ENCODE measurements around the gene TMEM167A.
"Not testable (repeated sequence)": the region's sequence is repeated elsewhere in the genome, so short reads cannot be mapped to it uniquely, and the experiment has no call there.

The TMEM167A gene

DNA sequence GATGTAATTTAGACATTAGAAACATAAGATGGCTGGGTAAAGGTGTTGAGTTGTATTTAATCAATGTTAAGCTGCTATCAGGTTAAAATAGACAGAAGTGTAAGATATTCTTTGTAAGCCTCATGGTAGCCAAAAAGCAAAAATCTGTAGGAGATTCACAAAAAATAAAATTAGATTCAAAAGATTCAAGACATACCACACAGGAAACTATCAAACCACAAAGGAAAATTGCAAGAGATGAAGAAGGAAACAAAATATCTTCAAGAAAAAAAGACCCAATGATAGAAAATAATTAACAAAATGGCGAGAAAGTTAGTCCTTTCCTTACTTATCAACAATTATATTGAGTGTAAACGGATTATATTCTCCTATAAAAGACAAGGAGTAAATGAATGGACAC is 15.4 kb upstream of the TMEM167A start:
- peaks cover 16% of the 10 kb centered on the region for H3K9me3 ChIP-seq (ENCODE audit: control insufficient read depth, low read length)
- H3K4me1 ChIP-seq (ENCODE audit: control insufficient read depth, insufficient read depth, low read length, poor library complexity, severe bottlenecking) = peaks cover 10% of the 10 kb centered on the region
- H3K36me3 ChIP-seq (ENCODE audit: control insufficient read depth, insufficient read depth, low read length) = no peaks in the 10 kb centered on the region
- no peaks in the 10 kb centered on the region for H3K27me3 ChIP-seq (replicated peaks; ENCODE audit: control insufficient read depth, insufficient read depth, low read length, poor library complexity, severe bottlenecking)
- H3K4me3 ChIP-seq (ENCODE audit: insufficient read depth, low read depth, low read length, poor library complexity, severe bottlenecking) = no peak overlapping the region
- no peak for DNase-seq
- H3K27ac ChIP-seq (ENCODE audit: insufficient read depth, low read length, poor library complexity, severe bottlenecking) = no peak overlapping the region

DNA sequence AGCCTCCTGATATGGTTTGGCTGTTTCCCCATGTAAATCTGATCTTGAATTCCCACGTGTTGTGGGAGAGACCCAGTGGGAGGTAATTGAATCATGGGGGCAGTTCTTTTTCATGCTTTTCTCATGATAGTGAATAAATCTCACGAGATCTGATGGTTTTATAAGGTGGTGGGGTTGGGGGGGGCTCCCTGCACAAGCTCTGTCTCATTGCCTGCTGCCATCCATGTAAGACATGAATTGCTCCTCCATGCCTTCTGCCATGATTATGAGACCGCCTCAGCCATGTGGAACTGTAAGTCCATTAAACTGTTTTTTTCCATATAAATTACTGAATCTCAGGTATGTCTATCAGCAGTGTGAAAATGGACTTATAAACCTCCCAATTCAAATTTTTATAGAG is 13.0 kb upstream of the TMEM167A start:
- no peak for DNase-seq
- Histone ChIP-seq H3K4me1 (ENCODE audit: control insufficient read depth, insufficient read depth, low read length, poor library complexity, severe bottlenecking) (peaks cover 10% of the 10 kb centered on the region), H3K9me3 (ENCODE audit: control insufficient read depth, low read length) (peaks cover 16% of the 10 kb centered on the region), H3K27ac (ENCODE audit: insufficient read depth, low read length, poor library complexity, severe bottlenecking) (no peak overlapping the region), H3K4me3 (ENCODE audit: insufficient read depth, low read depth, low read length, poor library complexity, severe bottlenecking) (no peak overlapping the region), H3K36me3 (ENCODE audit: control insufficient read depth, insufficient read depth, low read length) (no peaks in the 10 kb centered on the region), H3K27me3 (replicated peaks; ENCODE audit: control insufficient read depth, insufficient read depth, low read length, poor library complexity, severe bottlenecking) (no peaks in the 10 kb centered on the region)

DNA sequence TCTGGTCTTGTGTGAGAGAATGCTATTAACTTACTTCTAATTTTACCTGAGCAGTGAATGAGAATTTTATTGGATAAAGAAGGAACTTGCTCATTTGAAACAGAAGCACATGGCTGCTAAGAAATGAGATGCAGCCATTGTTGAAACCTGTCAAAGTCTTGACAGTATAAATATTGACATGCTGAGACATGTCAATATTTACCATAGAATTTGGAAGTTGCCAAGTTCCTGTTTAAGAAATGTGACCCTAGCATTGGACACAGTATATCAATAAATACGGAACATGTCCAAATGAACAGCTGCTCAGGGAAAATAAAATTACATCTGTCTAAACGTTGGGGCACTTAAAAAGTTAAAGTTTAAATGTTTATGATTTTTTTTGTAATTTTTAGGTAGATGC is 7.9 kb upstream of the TMEM167A start:
- H3K27ac ChIP-seq (ENCODE audit: insufficient read depth, low read length, poor library complexity, severe bottlenecking) = no peak overlapping the region
- H3K4me3 ChIP-seq (ENCODE audit: insufficient read depth, low read depth, low read length, poor library complexity, severe bottlenecking) = no peak overlapping the region
- DNase-seq = no peak
- no peaks in the 10 kb centered on the region for H3K9me3 ChIP-seq (ENCODE audit: control insufficient read depth, low read length)
- H3K4me1 ChIP-seq (ENCODE audit: control insufficient read depth, insufficient read depth, low read length, poor library complexity, severe bottlenecking) = no peaks in the 10 kb centered on the region
- no peaks in the 10 kb centered on the region for H3K36me3 ChIP-seq (ENCODE audit: control insufficient read depth, insufficient read depth, low read length)
- H3K27me3 ChIP-seq (replicated peaks; ENCODE audit: control insufficient read depth, insufficient read depth, low read length, poor library complexity, severe bottlenecking) = no peaks in the 10 kb centered on the region

DNA sequence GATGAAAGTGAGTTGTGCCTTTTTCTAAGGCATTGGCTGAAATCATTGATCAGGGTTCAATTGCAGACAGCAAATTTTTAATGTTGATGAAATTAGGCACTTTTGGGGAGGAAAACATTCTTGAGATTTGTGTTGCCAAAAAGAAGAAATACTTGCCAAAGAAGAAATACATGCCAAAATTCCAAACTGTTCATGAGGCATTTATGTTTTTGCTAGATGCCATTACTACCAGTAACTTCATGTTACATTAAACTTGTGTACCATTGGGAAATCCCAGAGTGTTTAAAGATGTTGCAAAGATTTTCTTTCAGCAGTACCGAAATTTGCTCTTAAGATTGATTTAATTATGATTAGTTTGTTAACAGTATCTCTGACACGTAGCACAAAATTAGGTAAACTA is 7.1 kb upstream of the TMEM167A start:
- Histone ChIP-seq H3K4me3 (ENCODE audit: insufficient read depth, low read depth, low read length, poor library complexity, severe bottlenecking) (no peak overlapping the region), H3K9me3 (ENCODE audit: control insufficient read depth, low read length) (no peaks in the 10 kb centered on the region), H3K27me3 (replicated peaks; ENCODE audit: control insufficient read depth, insufficient read depth, low read length, poor library complexity, severe bottlenecking) (no peaks in the 10 kb centered on the region), H3K36me3 (ENCODE audit: control insufficient read depth, insufficient read depth, low read length) (no peaks in the 10 kb centered on the region), H3K27ac (ENCODE audit: insufficient read depth, low read length, poor library complexity, severe bottlenecking) (no peak overlapping the region), H3K4me1 (ENCODE audit: control insufficient read depth, insufficient read depth, low read length, poor library complexity, severe bottlenecking) (no peaks in the 10 kb centered on the region)
- DNase-seq = no peak

DNA sequence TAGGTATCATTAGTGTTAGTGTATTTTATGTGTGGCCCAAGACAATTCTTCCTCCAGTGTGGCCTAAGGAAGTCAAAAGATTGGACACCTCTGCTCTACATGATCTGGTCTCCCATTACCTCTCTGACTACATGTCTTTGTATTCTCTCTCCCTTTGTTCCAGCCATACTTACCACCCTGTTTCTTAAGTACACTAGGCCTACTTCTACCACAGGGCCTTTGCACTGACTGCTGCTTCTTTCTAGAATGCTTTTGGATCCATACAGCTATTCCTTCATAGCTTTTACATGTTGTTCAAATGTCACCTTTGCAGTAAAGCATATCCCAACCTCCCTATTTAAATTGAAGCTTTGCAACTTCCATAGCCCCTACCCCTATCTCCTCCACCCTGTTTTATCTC is 5.6 kb upstream of the TMEM167A start:
- no peak for DNase-seq
- Histone ChIP-seq H3K27ac (ENCODE audit: insufficient read depth, low read length, poor library complexity, severe bottlenecking) (no peak overlapping the region), H3K9me3 (ENCODE audit: control insufficient read depth, low read length) (no peaks in the 10 kb centered on the region), H3K4me3 (ENCODE audit: insufficient read depth, low read depth, low read length, poor library complexity, severe bottlenecking) (no peak overlapping the region), H3K36me3 (ENCODE audit: control insufficient read depth, insufficient read depth, low read length) (no peaks in the 10 kb centered on the region), H3K27me3 (replicated peaks; ENCODE audit: control insufficient read depth, insufficient read depth, low read length, poor library complexity, severe bottlenecking) (no peaks in the 10 kb centered on the region), H3K4me1 (ENCODE audit: control insufficient read depth, insufficient read depth, low read length, poor library complexity, severe bottlenecking) (peaks cover 6% of the 10 kb centered on the region)

DNA sequence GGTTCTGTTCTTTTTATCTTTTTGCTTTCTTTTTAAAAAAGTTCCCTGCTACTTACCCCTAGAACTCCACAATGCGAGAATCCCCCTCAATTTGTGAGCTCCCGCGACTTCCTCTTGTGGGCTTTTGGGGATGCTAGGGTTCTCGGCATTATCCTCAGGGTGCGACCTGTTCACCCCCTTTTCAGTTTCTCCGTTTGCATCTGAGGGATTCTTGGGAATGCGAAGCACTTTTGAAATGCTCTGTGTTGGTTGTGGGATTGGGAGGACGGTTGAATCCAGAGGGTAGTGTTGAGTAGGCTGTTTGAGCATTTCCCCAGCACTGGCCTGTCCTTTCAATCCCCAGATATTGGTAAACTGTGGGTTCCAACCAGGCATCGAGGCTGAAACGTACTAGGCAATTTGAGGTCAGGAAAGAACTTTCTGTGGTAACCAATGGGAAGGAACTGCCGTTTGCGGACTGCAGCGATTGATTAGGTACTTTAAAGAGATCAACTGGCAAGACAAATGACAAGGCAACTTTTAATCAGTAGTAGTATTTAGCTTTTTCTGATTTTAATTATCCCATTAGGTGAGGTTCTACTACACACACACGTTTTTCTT is 568 bp upstream of the TMEM167A start:
- H3K36me3 ChIP-seq (ENCODE audit: control insufficient read depth, insufficient read depth, low read length) = no peaks in the 10 kb centered on the region
- H3K4me1 ChIP-seq (ENCODE audit: control insufficient read depth, insufficient read depth, low read length, poor library complexity, severe bottlenecking) = peaks cover 12% of the 10 kb centered on the region
- no peaks in the 10 kb centered on the region for H3K9me3 ChIP-seq (ENCODE audit: control insufficient read depth, low read length)
- H3K27me3 ChIP-seq (replicated peaks; ENCODE audit: control insufficient read depth, insufficient read depth, low read length, poor library complexity, severe bottlenecking) = no peaks in the 10 kb centered on the region
- H3K4me3 ChIP-seq (ENCODE audit: insufficient read depth, low read depth, low read length, poor library complexity, severe bottlenecking) = peak overlapping the region; percentile 89
- peak overlapping the region; percentile 78 for H3K27ac ChIP-seq (ENCODE audit: insufficient read depth, low read length, poor library complexity, severe bottlenecking)
- DNase-seq = peak in 1 of 3 donors; percentile 9

DNA sequence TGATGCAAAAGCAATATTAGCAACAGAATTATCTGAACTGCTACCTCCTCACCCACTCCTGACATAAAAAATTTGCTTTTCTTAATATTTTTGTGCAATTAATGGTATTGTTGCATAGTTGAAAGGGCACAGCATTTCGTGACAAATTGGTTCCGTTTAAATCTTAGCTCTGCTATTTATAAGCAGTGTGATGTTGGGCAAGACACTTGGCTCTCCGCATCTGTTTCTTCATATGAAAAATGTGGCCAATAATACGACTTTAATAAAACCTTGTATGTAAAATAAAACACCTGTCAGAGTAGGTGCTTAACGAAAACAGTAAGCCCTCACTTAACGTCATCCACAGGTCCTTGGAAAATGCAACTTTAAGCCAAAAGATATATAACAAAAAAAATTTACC is 4.2 kb downstream of the TMEM167A start:
- H3K27me3 ChIP-seq (replicated peaks; ENCODE audit: control insufficient read depth, insufficient read depth, low read length, poor library complexity, severe bottlenecking) = no peaks in the 10 kb centered on the region
- no peaks in the 10 kb centered on the region for H3K36me3 ChIP-seq (ENCODE audit: control insufficient read depth, insufficient read depth, low read length)
- no peak overlapping the region for H3K27ac ChIP-seq (ENCODE audit: insufficient read depth, low read length, poor library complexity, severe bottlenecking)
- H3K9me3 ChIP-seq (ENCODE audit: control insufficient read depth, low read length) = no peaks in the 10 kb centered on the region
- H3K4me1 ChIP-seq (ENCODE audit: control insufficient read depth, insufficient read depth, low read length, poor library complexity, severe bottlenecking) = peaks cover 11% of the 10 kb centered on the region
- no peak for DNase-seq
- H3K4me3 ChIP-seq (ENCODE audit: insufficient read depth, low read depth, low read length, poor library complexity, severe bottlenecking) = no peak overlapping the region

DNA sequence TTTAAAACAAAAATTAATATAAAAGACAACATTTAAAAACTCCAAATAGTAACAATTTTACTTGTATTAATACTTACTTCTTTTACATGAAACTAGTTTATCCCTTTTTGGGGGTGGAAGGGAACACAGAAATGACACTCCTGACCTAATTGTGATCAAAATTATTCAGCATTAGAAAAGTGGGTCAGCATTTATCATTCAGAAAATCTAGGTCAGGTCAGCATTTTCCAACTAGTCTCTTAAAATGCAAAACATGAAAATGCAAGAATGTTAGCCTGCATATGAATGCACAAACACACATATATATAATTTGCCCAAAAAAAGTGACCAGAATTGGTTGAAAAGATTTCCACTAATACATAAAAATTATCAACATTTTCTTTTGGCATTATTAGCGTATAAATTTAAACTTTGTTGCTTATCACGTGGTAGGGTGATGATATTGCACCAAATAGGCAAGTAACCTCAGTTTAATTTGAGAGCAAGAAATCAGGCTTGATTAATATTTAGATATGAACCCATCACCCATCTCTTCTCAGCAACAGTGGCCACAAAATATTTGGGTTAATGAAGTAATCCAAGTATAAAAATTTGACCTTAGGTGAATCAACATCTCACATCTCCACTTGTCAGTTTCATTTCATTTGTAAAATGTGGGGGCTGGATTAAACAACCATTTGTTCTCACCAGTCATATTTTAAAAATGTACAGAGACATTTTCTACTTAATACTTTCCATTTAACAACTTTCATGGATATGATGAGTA is 5.7 kb downstream of the TMEM167A start:
- no peaks in the 10 kb centered on the region for H3K9me3 ChIP-seq (ENCODE audit: control insufficient read depth, low read length)
- no peak for DNase-seq
- H3K4me1 ChIP-seq (ENCODE audit: control insufficient read depth, insufficient read depth, low read length, poor library complexity, severe bottlenecking) = peaks cover 8% of the 10 kb centered on the region
- H3K36me3 ChIP-seq (ENCODE audit: control insufficient read depth, insufficient read depth, low read length) = no peaks in the 10 kb centered on the region
- no peak overlapping the region for H3K27ac ChIP-seq (ENCODE audit: insufficient read depth, low read length, poor library complexity, severe bottlenecking)
- no peaks in the 10 kb centered on the region for H3K27me3 ChIP-seq (replicated peaks; ENCODE audit: control insufficient read depth, insufficient read depth, low read length, poor library complexity, severe bottlenecking)
- H3K4me3 ChIP-seq (ENCODE audit: insufficient read depth, low read depth, low read length, poor library complexity, severe bottlenecking) = no peak overlapping the region

DNA sequence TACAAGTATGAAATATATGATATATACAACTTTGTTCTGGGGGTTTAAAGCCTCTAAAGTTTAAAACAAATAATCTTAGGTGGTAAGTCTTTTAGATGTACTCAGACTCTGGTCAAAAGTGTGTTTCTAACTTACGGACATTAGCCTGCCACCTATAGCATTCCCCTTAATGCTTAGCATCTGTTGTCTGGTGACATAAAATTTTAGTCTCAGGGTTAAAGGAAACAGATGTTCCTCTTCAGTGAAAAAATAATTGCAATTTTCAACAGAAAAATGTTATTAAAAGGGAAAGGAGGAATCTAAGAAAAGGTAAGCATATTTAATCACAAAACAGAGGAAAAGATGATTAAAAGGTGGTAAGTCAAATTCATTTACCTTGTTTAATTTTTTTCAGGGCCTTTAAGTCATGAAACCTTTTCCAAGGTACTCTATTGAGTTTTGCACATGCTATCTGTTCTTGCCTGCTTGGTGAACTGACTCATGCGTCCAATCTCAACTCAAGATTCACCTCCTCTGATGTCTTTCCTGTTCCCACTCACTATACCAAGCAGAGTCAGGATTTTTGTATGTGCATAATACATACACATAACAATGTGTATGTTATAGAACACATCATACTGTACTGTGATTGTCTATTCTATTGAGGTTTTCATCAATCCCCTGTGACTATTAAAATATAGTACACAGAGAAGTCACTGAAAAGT is 7.9 kb downstream of the TMEM167A start:
- Histone ChIP-seq H3K27ac (ENCODE audit: insufficient read depth, low read length, poor library complexity, severe bottlenecking) (no peak overlapping the region), H3K4me3 (ENCODE audit: insufficient read depth, low read depth, low read length, poor library complexity, severe bottlenecking) (no peak overlapping the region), H3K4me1 (ENCODE audit: control insufficient read depth, insufficient read depth, low read length, poor library complexity, severe bottlenecking) (peaks cover 5% of the 10 kb centered on the region), H3K36me3 (ENCODE audit: control insufficient read depth, insufficient read depth, low read length) (no peaks in the 10 kb centered on the region), H3K27me3 (replicated peaks; ENCODE audit: control insufficient read depth, insufficient read depth, low read length, poor library complexity, severe bottlenecking) (no peaks in the 10 kb centered on the region), H3K9me3 (ENCODE audit: control insufficient read depth, low read length) (no peaks in the 10 kb centered on the region)
- no peak for DNase-seq

DNA sequence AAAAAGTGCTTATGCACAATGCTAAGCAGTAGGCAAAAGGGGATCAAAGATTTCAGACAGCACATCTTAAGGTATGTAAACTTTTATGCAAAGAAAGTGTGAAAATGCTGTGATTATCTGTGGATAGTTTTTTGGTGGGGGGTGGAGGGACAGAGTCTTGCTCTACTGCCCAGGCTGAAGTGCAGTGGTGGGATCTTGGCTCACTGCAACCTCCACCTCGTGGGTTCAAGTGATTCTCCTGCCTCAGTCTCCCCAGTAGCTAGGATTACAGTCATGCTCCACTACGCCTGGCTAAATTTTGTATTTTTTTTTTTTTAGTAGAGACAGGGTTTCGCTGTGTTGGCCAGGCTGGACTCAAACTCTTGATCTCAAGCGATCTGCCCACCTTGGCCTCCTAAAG is 9.8 kb downstream of the TMEM167A start:
- not testable (repeated sequence) for H3K27ac ChIP-seq (ENCODE audit: insufficient read depth, low read length, poor library complexity, severe bottlenecking); DNase-seq; H3K4me3 ChIP-seq (ENCODE audit: insufficient read depth, low read depth, low read length, poor library complexity, severe bottlenecking); H3K27me3 ChIP-seq (replicated peaks; ENCODE audit: control insufficient read depth, insufficient read depth, low read length, poor library complexity, severe bottlenecking); H3K4me1 ChIP-seq (ENCODE audit: control insufficient read depth, insufficient read depth, low read length, poor library complexity, severe bottlenecking); H3K36me3 ChIP-seq (ENCODE audit: control insufficient read depth, insufficient read depth, low read length); H3K9me3 ChIP-seq (ENCODE audit: control insufficient read depth, low read length)
